SK-N-SH (cell line): ENCODE data around the gene NEK9.

ENCODE experiments used
- CHD2 ChIP-seq: fragments of 150-350 bp; IDR thresholded peaks from 2 replicates; pipeline ENCODE4 v1.6.1; 2018; ENCODE audit warnings: low read length; ENCODE audit not compliant: partially characterized antibody
- EP300 ChIP-seq, 2 experiments: IDR thresholded peaks; 2 replicates each; pipeline versions ENCODE4 v1.4.0 to v1.6.1; 2012; ENCODE audit warnings: borderline replicate concordance in 1 of 2, low read depth in 1 of 2, low read length in 1 of 2
- GABPA ChIP-seq: IDR thresholded peaks from 2 replicates; pipeline ENCODE4 v1.4.0; 2012; ENCODE audit warnings: low read depth, mild to moderate bottlenecking
- GATA2 ChIP-seq: sonication (generic); formaldehyde crosslinking; IDR thresholded peaks from 2 replicates; pipeline ENCODE4 v1.5.0; 2020; ENCODE audit warnings: mild to moderate bottlenecking, missing genetic modification reagents
- MXI1 ChIP-seq: IDR thresholded peaks from 2 replicates; pipeline ENCODE4 v1.6.1; 2012; ENCODE audit warnings: mild to moderate bottlenecking, low read depth, low read length, improper control_type of control experiment
- NRF1 ChIP-seq: IDR thresholded peaks from 2 replicates; pipeline ENCODE4 v1.6.1; 2012; ENCODE audit warnings: low read depth, mild to moderate bottlenecking, low read length
- POLR2AphosphoS5 ChIP-seq: IDR thresholded peaks from 2 replicates; pipeline ENCODE4 v1.6.1; 2012; ENCODE audit warnings: low read depth, low read length
- RAD21 ChIP-seq: IDR thresholded peaks from 2 replicates; pipeline ENCODE4 v1.6.1; 2012; ENCODE audit warnings: mild to moderate bottlenecking, low read length
- REST ChIP-seq: IDR thresholded peaks from 2 replicates; pipeline ENCODE4 v1.6.1; 2012; ENCODE audit warnings: mild to moderate bottlenecking, low read depth, low read length, moderate library complexity
- RFX5 ChIP-seq: IDR thresholded peaks from 2 replicates; pipeline ENCODE4 v1.6.1; 2012; ENCODE audit warnings: mild to moderate bottlenecking, improper control_type of control experiment, low read length
- TF ChIP-seq, protein P1 (sequence below): fragments of 200-600 bp; sonication (generic); IDR thresholded peaks from 2 replicates; pipeline ENCODE4 v1.6.1; 2017; ENCODE audit warnings: antibody characterized with exemption, mild to moderate bottlenecking, moderate library complexity
- TF ChIP-seq, protein P2 (sequence below): IDR thresholded peaks from 2 replicates; pipeline ENCODE4 v1.4.0; 2012; ENCODE audit warnings: low read depth, borderline replicate concordance
- TF ChIP-seq, protein P3 (sequence below): fragments of 150-350 bp; IDR thresholded peaks from 2 replicates; pipeline ENCODE4 v1.6.1; 2017; ENCODE audit warnings: antibody characterized with exemption, low read length, low read depth, borderline replicate concordance

DNA sequence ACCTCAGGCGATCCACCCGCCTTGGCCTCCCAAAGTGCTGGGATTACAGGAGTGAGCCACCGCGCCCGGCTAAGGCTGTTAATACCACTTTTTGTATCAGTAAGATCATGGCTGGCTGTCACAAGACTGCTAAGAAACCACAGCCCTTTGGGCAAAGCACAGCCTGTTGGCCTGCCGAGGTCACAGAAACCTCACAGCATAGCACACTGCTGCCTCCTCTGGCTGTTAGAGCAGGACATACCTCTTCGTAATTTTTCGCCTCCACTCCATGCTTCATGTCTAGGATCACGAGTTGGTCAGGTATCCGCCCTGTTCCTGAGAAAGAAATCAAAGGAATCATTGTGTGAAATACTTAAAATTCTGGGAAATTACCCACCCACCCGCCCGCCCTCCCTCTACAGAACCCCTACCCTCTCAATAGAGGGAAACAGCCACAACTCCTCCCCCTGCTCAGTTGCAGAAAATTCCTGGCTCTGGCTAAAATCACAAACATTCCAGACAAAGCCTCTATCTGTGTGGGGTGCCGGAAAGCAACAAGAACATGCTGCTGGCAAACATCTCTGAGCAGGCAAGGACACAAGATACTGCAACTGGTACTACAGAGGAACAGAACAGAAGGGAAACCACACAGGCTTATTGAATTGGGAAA, 20.7 kb upstream of the NEK9 start:
- TF ChIP-seq, protein P1, sequence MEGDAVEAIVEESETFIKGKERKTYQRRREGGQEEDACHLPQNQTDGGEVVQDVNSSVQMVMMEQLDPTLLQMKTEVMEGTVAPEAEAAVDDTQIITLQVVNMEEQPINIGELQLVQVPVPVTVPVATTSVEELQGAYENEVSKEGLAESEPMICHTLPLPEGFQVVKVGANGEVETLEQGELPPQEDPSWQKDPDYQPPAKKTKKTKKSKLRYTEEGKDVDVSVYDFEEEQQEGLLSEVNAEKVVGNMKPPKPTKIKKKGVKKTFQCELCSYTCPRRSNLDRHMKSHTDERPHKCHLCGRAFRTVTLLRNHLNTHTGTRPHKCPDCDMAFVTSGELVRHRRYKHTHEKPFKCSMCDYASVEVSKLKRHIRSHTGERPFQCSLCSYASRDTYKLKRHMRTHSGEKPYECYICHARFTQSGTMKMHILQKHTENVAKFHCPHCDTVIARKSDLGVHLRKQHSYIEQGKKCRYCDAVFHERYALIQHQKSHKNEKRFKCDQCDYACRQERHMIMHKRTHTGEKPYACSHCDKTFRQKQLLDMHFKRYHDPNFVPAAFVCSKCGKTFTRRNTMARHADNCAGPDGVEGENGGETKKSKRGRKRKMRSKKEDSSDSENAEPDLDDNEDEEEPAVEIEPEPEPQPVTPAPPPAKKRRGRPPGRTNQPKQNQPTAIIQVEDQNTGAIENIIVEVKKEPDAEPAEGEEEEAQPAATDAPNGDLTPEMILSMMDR: no peak
- TF ChIP-seq RAD21: no peak
- no peak for TF ChIP-seq REST
- no peak for TF ChIP-seq RFX5
- TF ChIP-seq GATA2 (CRISPR knock-in tag): no peak
- TF ChIP-seq MXI1: no peak
- no peak for TF ChIP-seq EP300 (IDR thresholded peaks at IDR 0.05; ENCODE audit: borderline replicate concordance in 1 of 2, low read depth in 1 of 2, low read length in 1 of 2)
- TF ChIP-seq POLR2AphosphoS5: no peak
- TF ChIP-seq NRF1: no peak
- TF ChIP-seq, protein P2, sequence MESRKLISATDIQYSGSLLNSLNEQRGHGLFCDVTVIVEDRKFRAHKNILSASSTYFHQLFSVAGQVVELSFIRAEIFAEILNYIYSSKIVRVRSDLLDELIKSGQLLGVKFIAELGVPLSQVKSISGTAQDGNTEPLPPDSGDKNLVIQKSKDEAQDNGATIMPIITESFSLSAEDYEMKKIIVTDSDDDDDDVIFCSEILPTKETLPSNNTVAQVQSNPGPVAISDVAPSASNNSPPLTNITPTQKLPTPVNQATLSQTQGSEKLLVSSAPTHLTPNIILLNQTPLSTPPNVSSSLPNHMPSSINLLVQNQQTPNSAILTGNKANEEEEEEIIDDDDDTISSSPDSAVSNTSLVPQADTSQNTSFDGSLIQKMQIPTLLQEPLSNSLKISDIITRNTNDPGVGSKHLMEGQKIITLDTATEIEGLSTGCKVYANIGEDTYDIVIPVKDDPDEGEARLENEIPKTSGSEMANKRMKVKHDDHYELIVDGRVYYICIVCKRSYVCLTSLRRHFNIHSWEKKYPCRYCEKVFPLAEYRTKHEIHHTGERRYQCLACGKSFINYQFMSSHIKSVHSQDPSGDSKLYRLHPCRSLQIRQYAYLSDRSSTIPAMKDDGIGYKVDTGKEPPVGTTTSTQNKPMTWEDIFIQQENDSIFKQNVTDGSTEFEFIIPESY: no peak
- no peak for TF ChIP-seq CHD2
- TF ChIP-seq, protein P3, sequence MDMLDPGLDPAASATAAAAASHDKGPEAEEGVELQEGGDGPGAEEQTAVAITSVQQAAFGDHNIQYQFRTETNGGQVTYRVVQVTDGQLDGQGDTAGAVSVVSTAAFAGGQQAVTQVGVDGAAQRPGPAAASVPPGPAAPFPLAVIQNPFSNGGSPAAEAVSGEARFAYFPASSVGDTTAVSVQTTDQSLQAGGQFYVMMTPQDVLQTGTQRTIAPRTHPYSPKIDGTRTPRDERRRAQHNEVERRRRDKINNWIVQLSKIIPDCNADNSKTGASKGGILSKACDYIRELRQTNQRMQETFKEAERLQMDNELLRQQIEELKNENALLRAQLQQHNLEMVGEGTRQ: no peak
- TF ChIP-seq GABPA: no peak
